ENCODE measurements around the gene AKNA. TPM values are rescaled to one million over a fixed set of nuclear protein-coding genes. Genes with fewer than 3 reads are reported as not detected.
"Not testable (repeated sequence)": the region's sequence is repeated elsewhere in the genome, so short reads cannot be mapped to it uniquely, and the experiment has no call there.

Gene AKNA
- total RNA-seq, 2 experiments from 2014 or later, result 107 to 118 TPM

DNA sequence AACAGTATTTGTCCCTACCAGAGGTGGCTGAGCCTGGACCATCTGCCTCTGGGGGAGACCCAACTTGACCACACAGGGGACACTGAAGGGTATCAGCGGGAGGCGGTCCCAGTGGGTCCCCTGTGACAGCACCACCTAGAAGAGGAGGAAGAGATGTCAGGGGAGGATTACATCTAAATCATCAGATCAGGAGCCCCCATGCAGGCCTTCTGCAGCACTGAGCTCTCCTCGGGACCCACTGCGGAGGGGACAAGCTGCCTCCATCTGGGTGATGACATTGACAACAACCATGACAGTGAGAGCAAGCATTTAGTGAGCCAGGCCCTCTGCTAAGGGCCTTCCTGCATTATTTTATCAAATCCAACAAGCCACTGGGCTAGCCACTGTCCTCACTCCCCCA is 45.8 kb downstream of the AKNA start:
- DNase-seq, result no peak
- Mint-ChIP-seq H3K36me3 (ENCODE audit: low read depth) (peaks cover 70% of the 10 kb centered on the region), H3K27me3 (ENCODE audit: low read depth) (no peaks in the 10 kb centered on the region), H3K4me3 (no peak overlapping the region), H3K27ac (peak overlapping the region; percentile 59), H3K4me1 (ENCODE audit: low read depth) (peaks cover 15% of the 10 kb centered on the region), H3K9me3 (no peaks in the 10 kb centered on the region)
- CTCF ChIA-PET, result interaction anchor here (0.6 to 1.5 kb wide), 3 partner anchors 43 to 258 kb away, joined by 3 read pairs; no protein-coding TSS in a partner anchor
- intact Hi-C loops (cut with micrococcal nuclease), result no loop called here

DNA sequence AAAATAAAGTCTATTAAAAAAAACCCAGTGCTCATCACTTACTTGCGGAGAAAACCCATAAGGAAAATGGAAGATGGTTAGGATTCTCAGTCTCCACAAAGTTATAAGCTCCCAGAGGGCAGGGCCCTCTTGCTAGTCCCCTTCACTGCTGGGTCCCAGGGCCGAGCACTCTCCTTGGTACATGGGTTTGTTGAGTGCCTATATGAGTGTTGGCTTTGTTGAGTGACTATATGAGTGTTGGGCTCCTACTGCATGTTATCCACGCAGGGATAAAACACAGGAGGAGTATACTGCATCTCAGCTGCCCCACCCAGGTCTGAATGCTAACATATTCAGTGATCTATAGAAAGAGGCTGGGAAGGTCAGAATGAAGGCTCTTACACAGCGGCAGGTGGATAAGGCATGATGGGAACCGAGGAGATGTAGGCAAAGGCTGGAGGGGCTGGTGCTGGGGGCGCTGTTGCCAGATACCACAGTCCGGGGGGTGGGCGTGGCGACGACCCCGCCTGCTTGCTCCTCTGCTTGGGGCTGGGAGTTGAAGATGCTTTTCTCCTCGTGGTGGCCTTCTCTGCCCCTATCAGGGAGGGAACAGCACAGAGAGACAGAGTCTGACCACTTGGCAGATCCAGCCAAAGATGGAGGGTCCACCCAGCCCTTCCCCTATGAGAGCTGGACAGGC is 46.5 kb downstream of the AKNA start:
- H3K4me3 Mint-ChIP-seq, result no peak overlapping the region
- peaks cover 13% of the 10 kb centered on the region for H3K4me1 Mint-ChIP-seq (ENCODE audit: low read depth)
- no peaks in the 10 kb centered on the region for H3K27me3 Mint-ChIP-seq (ENCODE audit: low read depth)
- H3K36me3 Mint-ChIP-seq (ENCODE audit: low read depth), result peaks cover 68% of the 10 kb centered on the region
- DNase-seq, result no peak
- peak overlapping the region; percentile 59 for H3K27ac Mint-ChIP-seq
- intact Hi-C loops (cut with micrococcal nuclease), result no loop called here
- H3K9me3 Mint-ChIP-seq, result no peaks in the 10 kb centered on the region
- CTCF ChIA-PET, result interaction anchor here (0.7 to 3.7 kb wide), 5 partner anchors 20 to 54 kb away, joined by 3 to 46 read pairs (median 4); partner anchors contain the start of gene AKNA

DNA sequence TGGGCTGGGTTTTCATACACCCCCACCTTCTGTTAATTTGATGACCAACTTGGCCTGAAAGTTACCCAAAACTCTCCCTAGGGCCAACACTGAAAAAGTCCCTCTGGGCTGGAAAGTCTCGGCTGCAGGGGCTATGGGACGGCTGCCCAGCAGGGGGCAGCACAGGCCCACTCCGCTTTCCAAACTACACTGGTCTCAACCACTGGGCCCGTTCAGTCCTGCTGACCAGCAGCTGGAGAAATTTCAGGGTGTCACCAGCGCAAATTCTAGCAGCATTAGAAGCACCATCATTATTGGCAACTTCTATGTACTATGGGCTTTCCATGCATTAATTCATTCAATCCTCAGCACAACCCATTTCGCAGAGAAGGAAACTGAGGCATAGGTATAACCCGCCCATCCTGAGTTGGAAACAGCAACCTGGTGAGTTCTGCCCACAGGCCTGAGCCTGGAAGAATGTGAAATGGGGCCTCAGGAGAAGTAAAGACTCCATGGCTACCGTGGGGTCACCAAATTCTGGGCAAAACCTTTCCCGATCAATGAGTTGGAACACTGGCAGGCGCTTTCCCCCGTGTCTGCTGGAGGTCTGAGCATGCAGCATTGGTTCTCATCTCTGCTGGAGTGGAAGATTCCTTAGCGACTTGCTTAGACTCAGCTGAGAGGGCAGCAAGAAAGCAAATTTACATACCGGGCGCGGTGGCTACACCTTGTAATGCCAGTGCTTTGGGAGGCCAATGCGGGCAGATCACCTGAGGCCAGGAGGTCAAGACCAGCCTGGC is 48.5 kb downstream of the AKNA start:
- Mint-ChIP-seq H3K27me3 (ENCODE audit: low read depth) (no peaks in the 10 kb centered on the region), H3K36me3 (ENCODE audit: low read depth) (peaks cover 62% of the 10 kb centered on the region), H3K4me1 (ENCODE audit: low read depth) (peaks cover 15% of the 10 kb centered on the region), H3K4me3 (no peak overlapping the region), H3K27ac (peak overlapping the region; percentile 66), H3K9me3 (no peaks in the 10 kb centered on the region)
- intact Hi-C loops (cut with micrococcal nuclease), result loop anchor here (1.0 to 5.0 kb wide), 6 partner anchors 33 to 314 kb away; no protein-coding TSS in a partner anchor
- peak; percentile 66 for DNase-seq
- CTCF ChIA-PET, result interaction anchor here (0.6 to 3.7 kb wide), 13 partner anchors 8 to 571 kb away, joined by 3 to 46 read pairs (median 4); partner anchors contain the start of gene AKNA

DNA sequence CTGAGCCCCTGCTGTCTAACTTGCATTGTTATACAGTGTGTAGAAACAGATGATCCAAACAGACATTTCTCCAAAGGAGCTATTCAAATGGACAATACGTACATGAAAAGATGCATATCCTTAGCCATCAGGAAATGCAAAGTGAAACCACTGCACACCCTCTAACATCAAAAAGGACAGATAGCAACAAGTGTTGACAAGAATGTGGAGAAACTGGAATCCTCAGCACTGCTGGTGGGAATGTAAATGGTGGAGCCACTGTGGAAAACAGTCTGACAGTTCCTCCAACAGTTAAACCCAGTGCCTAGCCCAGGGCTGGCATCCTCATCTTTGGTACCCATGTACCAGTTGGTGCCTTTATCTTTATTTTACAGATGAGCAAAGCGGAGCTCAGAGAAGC is 49.6 kb downstream of the AKNA start:
- no peak for DNase-seq
- no peak overlapping the region for H3K4me3 Mint-ChIP-seq
- H3K27me3 Mint-ChIP-seq (ENCODE audit: low read depth), result no peaks in the 10 kb centered on the region
- CTCF ChIA-PET, result interaction anchor here (0.6 to 3.7 kb wide), 13 partner anchors 9 to 1181 kb away, joined by 3 to 46 read pairs (median 4); partner anchors contain the start of gene AKNA
- H3K36me3 Mint-ChIP-seq (ENCODE audit: low read depth), result peaks cover 54% of the 10 kb centered on the region
- intact Hi-C loops (cut with micrococcal nuclease), result loop anchor here (5.0 kb wide), 1 partner anchor 34 kb away; no protein-coding TSS in a partner anchor
- H3K27ac Mint-ChIP-seq, result peak overlapping the region; percentile 43
- no peaks in the 10 kb centered on the region for H3K9me3 Mint-ChIP-seq
- peaks cover 12% of the 10 kb centered on the region for H3K4me1 Mint-ChIP-seq (ENCODE audit: low read depth)

DNA sequence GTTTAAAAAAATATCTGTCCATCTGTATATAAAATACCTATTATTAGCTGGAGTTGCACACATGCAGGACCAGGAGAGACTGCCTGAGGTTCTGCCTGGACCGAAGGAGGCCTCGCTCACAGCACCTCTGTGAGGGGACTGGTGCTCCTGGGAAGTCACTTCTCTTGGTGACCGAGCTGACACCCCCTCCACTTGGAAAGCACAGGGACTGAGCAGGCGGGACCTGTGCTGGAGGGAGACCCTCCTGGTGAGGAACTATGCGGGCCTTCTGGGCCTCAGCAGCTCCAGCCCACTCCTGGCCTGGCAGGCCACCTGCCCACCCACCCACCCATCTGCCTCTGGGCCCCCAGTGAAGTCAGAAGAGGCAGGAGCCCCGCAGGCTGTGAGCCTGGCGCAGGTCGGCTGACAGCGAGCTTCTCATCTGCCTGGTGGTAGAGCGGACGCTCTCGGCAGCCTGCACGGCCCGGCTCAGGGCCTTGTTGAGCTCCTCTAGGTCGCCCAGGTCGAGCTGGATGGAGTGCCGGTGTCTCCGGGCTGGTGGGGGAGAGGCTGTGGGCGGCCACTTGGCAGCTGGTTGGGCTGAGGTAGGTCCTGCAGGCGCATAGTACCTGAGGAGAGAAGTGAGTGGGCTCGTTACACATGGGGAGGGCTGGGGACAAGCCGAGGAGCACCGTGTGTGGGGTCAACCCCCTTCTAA is 50.9 kb downstream of the AKNA start:
- Mint-ChIP-seq H3K36me3 (ENCODE audit: low read depth) (peaks cover 50% of the 10 kb centered on the region), H3K4me1 (ENCODE audit: low read depth) (peaks cover 12% of the 10 kb centered on the region), H3K27ac (peak overlapping the region; percentile 30), H3K27me3 (ENCODE audit: low read depth) (no peaks in the 10 kb centered on the region), H3K4me3 (no peak overlapping the region), H3K9me3 (no peaks in the 10 kb centered on the region)
- DNase-seq, result no peak
- intact Hi-C loops (cut with micrococcal nuclease), result loop anchor here (5.0 kb wide), 1 partner anchor 35 kb away; no protein-coding TSS in a partner anchor
- CTCF ChIA-PET, result interaction anchor here (0.7 to 1.4 kb wide), 2 partner anchors 11 to 46 kb away, joined by 3 to 4 read pairs; no protein-coding TSS in a partner anchor

DNA sequence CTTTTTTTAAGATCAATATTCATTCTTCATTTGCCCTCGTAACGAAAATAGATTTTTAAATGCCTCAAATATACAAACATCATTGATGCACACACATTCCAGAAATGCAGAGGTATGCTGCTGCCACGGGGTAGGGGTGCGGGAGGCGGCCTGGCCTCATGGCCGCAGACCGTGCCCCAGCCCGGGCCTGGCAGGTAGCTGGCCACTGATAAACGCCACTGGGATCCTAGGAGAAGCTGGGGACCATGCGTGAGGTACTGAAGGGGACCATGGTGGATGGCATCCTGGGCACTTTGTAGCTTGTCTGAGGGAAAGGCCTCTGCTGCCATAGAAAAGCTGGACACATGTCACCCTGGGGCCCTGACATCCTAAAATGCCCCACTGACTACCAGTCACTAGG is 51.6 kb downstream of the AKNA start:
- CTCF ChIA-PET, result interaction anchor here (0.7 to 1.4 kb wide), 2 partner anchors 12 to 47 kb away, joined by 3 to 4 read pairs; no protein-coding TSS in a partner anchor
- no peaks in the 10 kb centered on the region for H3K9me3 Mint-ChIP-seq
- DNase-seq, result no peak
- intact Hi-C loops (cut with micrococcal nuclease), result loop anchor here (5.0 kb wide), 1 partner anchor 36 kb away; no protein-coding TSS in a partner anchor
- no peaks in the 10 kb centered on the region for H3K27me3 Mint-ChIP-seq (ENCODE audit: low read depth)
- H3K36me3 Mint-ChIP-seq (ENCODE audit: low read depth), result peaks cover 43% of the 10 kb centered on the region
- no peak overlapping the region for H3K27ac Mint-ChIP-seq
- H3K4me3 Mint-ChIP-seq, result no peak overlapping the region
- H3K4me1 Mint-ChIP-seq (ENCODE audit: low read depth), result peaks cover 11% of the 10 kb centered on the region

DNA sequence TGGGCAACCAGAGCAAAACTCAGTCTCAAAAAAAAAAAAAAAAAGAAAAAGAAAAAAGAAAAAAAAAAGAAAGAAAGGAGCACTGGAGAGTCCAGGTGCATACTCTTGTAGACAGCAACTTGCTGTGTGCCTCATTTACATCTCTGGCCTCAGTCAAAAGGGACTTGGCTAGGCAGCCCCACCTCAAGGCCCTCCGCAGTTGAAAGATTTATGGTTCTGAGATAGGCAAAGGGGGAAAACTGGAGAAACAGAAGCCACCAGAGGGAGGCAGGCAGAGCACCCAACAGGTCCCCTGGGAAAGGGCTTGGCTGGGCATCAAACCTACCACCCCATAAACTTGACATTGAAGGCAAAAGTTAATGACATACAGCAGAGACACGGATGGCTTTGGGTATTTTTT is 52.0 kb downstream of the AKNA start:
- H3K9me3 Mint-ChIP-seq, result no peaks in the 10 kb centered on the region
- H3K27me3 Mint-ChIP-seq (ENCODE audit: low read depth), result no peaks in the 10 kb centered on the region
- H3K4me1 Mint-ChIP-seq (ENCODE audit: low read depth), result peaks cover 12% of the 10 kb centered on the region
- no peak overlapping the region for H3K27ac Mint-ChIP-seq
- peaks cover 43% of the 10 kb centered on the region for H3K36me3 Mint-ChIP-seq (ENCODE audit: low read depth)
- no peak overlapping the region for H3K4me3 Mint-ChIP-seq
- CTCF ChIA-PET, result no interaction called here
- DNase-seq, result no peak
- intact Hi-C loops (cut with micrococcal nuclease), result loop anchor here (5.0 kb wide), 1 partner anchor 37 kb away; no protein-coding TSS in a partner anchor

DNA sequence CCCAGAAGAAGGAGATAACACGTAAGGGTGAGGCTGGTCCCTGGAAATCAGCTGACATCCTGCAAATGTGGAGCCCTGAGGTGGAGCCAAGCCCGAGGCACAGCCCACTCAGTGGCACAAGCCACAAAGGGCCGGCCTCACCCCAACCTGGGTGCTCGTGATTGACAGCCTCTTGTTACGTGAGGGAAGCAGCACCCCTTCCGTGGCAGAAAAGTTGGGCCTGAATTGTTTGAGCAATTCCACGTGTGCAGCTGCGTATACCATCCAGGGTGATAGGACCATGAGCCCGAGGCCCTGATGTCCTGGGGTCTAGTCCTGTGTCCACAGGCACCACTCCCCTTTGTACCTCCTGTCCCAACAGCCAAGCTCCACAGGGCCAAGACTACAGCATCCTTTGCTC is 53.3 kb downstream of the AKNA start:
- H3K4me1 Mint-ChIP-seq (ENCODE audit: low read depth), result peaks cover 12% of the 10 kb centered on the region
- CTCF ChIA-PET, result no interaction called here
- H3K9me3 Mint-ChIP-seq, result no peaks in the 10 kb centered on the region
- no peaks in the 10 kb centered on the region for H3K27me3 Mint-ChIP-seq (ENCODE audit: low read depth)
- no peak overlapping the region for H3K4me3 Mint-ChIP-seq
- DNase-seq, result no peak
- intact Hi-C loops (cut with micrococcal nuclease), result no loop called here
- H3K36me3 Mint-ChIP-seq (ENCODE audit: low read depth), result peaks cover 36% of the 10 kb centered on the region
- H3K27ac Mint-ChIP-seq, result no peak overlapping the region

DNA sequence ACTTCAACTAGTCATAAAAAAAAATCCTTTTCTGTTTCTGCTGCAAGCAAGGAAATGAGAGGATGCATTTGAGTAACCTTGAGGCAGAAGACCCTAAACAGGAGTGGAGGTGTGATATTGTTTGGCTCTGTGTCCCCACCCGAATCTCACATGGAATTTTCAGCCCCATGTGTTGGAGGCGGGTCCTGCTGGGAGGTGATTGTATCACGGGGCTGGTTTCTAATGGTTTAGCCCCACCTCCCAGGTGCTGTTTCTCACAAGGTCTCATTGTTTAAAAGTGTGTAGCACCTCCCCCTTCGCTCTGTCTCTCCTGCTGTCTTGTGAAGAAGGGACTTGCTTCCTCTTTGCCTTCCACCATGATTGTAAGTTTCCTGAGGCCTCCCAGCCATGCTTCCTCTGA is 54.1 kb downstream of the AKNA start:
- H3K9me3 Mint-ChIP-seq; H3K27ac Mint-ChIP-seq; intact Hi-C loops (cut with micrococcal nuclease); H3K4me1 Mint-ChIP-seq (ENCODE audit: low read depth); H3K4me3 Mint-ChIP-seq; H3K27me3 Mint-ChIP-seq (ENCODE audit: low read depth); CTCF ChIA-PET; DNase-seq: not testable (repeated sequence)
- H3K36me3 Mint-ChIP-seq (ENCODE audit: low read depth), result peaks cover 29% of the 10 kb centered on the region

DNA sequence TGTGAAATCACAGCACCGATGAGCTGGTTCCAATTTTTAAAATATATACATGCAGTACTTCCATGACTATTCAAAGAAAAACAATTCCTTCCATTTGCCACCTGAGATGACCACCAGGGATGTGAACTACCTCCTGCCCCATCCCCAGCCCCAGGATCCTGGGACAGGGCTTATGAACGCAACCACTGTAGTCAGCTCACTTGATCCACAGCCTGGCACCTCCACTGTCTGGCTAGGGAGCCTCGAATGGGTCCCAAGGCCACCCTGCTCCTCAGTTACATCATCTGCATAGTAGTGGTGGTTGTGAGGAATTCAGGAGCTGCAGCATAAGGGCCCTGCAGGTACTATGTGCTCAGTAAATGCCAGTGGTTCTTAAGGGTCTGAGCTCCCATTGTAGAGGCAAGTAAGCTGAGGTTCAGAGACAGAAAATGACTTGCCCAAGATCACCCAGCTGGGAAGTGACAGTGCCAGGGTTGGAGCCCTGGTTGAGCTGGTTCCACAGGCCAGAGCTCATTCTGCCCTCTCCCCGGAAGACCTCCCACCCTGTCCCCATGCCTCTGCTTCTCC is 55.2 kb downstream of the AKNA start:
- H3K27ac Mint-ChIP-seq; H3K9me3 Mint-ChIP-seq; intact Hi-C loops (cut with micrococcal nuclease); H3K27me3 Mint-ChIP-seq (ENCODE audit: low read depth); DNase-seq; H3K4me3 Mint-ChIP-seq; CTCF ChIA-PET; H3K4me1 Mint-ChIP-seq (ENCODE audit: low read depth): not testable (repeated sequence)
- peaks cover 23% of the 10 kb centered on the region for H3K36me3 Mint-ChIP-seq (ENCODE audit: low read depth)

DNA sequence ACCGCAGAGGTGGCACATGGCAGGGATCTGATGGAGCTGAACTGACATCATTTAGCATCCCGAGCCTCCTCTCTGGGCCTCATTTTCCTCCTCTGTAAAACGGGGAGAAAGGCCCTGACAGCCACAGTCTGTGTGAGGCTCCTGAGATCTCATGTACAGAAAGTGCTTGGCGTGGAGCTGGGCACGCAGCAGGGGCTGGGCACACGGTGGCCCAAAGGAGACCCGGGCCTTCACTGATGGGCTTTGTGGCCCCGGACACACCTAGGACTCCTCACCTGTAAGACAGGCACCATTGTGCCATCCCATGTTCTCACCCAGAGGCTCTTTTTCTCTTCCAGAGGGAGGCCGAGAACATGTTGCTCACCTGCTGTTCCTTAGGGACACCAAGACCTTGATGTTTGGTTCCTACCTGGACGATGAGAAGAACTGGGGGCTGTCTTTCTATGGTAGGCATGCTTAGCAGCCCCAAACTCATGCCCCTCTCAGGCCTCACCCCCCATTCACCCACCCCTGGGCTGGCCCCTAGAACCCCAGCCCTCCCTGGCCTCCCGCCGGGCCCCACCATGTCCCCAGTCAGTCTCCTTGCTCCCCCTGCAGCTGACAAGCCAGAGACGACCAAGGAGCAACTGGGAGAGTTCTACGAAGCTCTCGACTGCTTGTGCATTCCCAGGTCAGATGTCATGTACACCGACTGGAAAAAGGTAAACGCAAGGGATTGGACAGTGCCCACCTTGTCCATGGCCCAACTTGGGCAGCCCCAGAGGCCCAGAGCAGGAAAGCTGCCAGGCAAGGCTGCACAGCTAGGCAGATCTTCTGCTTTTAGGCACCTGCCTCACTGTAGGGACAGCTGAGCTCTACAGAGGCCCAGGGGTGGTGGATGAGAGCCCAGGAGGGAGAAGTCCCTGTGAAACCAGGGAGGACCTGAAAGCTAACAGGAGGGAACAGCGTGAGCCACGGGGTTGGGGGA is 56.3 kb downstream of the AKNA start:
- intact Hi-C loops (cut with micrococcal nuclease); H3K27ac Mint-ChIP-seq; DNase-seq; CTCF ChIA-PET; H3K4me3 Mint-ChIP-seq; H3K9me3 Mint-ChIP-seq; H3K4me1 Mint-ChIP-seq (ENCODE audit: low read depth); H3K27me3 Mint-ChIP-seq (ENCODE audit: low read depth): not testable (repeated sequence)
- peaks cover 15% of the 10 kb centered on the region for H3K36me3 Mint-ChIP-seq (ENCODE audit: low read depth)
